GM12864 (cell line): ENCODE data around the gene DYNLRB1.
A peak's percentile ranks its signal among the peaks of the same experiment; 100 is the strongest.

Experiments used
- DNase-seq: peaks from one replicate; pipeline ENCODE4 v3.0.0-alpha.2; 2011; ENCODE audit warnings: low read depth
- H3K4me3 ChIP-seq: 2 replicates; pipeline ENCODE4 v1.5.1; 2011; ENCODE audit warnings: mild to moderate bottlenecking, low read depth, low read length, control low read depth
- TF ChIP-seq, protein P1 (sequence below): IDR thresholded peaks from 2 replicates; pipeline ENCODE4 v1.5.1; 2011; ENCODE audit warnings: low read depth, mild to moderate bottlenecking, moderate library complexity, low read length, control low read depth, inconsistent platforms; ENCODE audit errors: missing control alignments

Gene DYNLRB1

DNA sequence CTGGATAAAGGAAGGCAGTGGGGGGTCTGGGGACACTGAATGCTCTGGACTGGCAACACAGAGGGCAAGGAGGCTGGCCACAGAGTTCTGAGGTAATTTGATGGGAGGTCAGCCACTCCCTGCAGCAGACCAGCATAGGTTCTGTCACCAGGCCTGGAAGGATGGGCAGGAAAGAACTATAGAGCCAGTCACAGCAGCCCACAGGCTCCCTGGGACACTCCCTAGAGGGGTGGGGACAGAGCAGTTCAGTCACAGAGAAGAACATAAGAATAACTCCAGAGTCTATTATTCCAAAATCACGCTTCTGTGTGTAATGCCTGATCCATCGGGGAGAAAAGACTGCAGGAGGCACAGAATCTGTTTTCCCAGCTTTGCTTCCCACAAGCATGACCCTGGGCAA is 19.6 kb downstream of the DYNLRB1 start:
- DNase-seq, result no peak
- no peak overlapping the region for H3K4me3 ChIP-seq
- TF ChIP-seq, protein P1, sequence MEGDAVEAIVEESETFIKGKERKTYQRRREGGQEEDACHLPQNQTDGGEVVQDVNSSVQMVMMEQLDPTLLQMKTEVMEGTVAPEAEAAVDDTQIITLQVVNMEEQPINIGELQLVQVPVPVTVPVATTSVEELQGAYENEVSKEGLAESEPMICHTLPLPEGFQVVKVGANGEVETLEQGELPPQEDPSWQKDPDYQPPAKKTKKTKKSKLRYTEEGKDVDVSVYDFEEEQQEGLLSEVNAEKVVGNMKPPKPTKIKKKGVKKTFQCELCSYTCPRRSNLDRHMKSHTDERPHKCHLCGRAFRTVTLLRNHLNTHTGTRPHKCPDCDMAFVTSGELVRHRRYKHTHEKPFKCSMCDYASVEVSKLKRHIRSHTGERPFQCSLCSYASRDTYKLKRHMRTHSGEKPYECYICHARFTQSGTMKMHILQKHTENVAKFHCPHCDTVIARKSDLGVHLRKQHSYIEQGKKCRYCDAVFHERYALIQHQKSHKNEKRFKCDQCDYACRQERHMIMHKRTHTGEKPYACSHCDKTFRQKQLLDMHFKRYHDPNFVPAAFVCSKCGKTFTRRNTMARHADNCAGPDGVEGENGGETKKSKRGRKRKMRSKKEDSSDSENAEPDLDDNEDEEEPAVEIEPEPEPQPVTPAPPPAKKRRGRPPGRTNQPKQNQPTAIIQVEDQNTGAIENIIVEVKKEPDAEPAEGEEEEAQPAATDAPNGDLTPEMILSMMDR, result no peak

DNA sequence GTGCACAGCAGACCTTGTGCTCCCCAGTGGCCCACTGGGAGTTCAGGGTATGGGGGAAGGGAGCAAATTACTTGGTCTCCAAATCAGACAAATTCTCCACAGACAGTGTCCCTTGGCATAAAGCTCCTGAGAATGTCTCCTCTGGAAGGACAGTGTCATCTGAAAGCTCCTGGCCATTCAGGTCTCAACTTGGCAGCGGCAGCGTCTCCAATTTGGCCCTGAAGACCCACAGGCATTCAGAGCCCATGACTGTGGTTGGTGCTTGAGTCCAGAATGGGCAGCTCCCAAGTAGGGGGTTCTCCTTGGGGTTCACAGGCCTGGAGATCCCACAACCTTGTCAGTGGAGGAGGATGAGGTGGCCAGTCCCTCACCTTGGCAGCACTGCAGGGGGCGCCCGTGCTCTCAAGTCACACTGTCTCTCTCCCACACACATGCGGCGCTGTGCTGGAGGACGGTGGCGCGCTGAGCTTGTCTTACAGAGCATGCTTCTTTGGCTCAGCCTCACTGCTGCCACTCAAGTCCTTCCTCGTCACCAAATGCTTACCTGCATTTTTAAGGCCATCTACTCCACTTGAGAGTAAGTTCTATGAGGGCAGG is 20.7 kb downstream of the DYNLRB1 start:
- no peak overlapping the region for H3K4me3 ChIP-seq
- TF ChIP-seq, protein P1, result peak; percentile 50
- DNase-seq, result no peak

DNA sequence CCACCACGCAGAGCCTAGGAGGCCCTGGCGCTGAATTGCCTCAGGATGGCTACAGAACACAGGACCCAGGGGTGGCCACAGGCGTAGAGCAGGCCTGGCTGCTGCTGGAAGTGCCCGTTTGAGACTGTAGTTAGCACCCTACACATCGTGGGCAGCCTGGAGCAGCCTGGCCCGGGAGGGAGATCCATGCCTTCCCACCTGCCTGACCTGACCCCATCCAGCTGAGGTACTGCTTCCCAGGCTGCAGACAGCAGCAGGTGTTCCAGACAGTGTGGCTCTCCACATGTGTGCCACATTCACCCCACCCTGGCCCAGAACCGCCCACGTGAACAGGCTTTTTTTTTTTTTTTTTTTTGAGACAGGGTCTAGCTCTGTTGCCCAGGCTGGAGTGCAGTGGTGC is 21.4 kb downstream of the DYNLRB1 start:
- H3K4me3 ChIP-seq, result no peak overlapping the region
- TF ChIP-seq, protein P1, result no peak
- DNase-seq, result no peak

DNA sequence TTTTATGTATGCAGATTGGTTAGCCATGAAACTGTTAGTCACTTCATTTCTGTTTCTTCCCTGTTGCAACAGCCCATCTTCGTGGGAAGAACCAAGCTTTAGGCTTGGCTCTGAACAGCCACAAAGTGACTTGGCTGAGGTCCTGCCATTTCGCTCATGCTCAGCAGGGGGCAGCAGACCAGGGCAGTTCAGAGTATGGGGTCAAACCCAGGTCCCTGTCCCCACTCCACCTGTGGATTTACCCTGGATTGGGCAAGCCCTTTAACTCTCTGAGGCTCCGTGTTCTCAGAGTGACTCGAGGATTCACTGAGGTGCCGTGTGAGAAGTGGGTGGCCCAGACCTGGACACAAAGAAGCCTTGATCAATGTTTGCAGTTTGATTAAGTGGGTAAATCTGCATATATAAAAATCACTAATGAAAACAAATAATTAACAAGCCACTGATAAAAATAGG is 22.5 kb downstream of the DYNLRB1 start:
- TF ChIP-seq, protein P1, result peak; percentile 91
- no peak overlapping the region for H3K4me3 ChIP-seq
- no peak for DNase-seq

DNA sequence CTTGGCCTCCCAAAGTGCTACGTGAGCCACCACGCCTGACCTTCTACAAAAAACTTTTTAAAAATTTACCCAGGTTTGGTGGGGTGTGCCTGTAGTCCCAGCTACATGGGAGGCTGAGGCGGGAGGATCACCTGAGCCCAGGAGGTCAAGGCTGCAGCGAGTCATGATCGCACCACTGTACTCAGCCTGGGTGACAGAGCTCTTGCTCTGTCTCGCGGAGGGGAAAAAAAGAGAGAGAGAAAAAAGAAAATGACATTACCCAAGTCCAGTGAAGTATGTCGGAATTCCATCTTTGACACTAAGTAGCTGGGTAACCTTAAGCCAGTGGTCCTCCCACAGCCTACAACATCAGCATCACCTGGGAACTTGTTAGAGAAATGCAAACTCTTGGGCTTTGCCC is 23.5 kb downstream of the DYNLRB1 start:
- no peak overlapping the region for H3K4me3 ChIP-seq
- TF ChIP-seq, protein P1, result no peak
- no peak for DNase-seq

DNA sequence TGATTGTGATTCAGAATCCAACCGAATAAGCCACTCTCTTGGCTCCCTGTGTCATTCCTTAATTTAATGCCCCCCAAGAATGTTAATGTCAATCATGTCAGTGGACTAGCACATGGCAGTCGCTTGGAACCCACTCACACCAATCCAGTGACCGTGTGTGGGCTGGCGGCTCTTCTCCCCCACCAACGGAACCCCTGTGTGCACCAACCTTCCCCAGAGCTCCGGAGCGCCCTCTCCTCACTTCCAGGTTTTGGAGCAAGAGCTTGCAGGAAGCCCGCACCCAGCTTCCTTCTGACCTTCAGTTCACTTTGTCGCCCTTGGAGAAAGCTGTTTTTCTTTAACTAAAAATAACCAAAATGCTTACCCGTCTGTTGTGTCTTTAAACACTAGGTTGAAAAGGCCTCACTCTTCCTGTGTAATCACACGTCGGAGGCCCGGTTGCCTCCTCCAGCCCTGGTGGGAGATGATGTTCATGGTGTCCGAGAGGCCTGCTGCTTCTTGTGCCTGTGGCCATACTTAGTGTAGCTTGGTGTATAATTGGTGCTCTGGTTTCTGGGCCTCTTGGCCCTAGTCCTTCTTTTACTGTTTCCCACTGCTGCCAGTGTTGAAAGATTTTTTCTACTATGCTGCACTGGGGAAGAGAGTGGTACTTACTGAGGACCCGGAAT is 24.5 kb downstream of the DYNLRB1 start:
- H3K4me3 ChIP-seq, result no peak overlapping the region
- no peak for DNase-seq
- TF ChIP-seq, protein P1, result no peak
